Testis (tissue), 2 donors: ENCODE measurements around the gene SYNE1.

Experiments
- CTCF ChIP-seq, 3 experiments: fragments of 450-650 bp in 2 of 3; fragments of 200-600 bp in 1 of 3; sonication (generic) in 1 of 3; IDR thresholded peaks; one replicate each; pipeline ENCODE4 v1.5.1; 2016 to 2019; ENCODE audit warnings: antibody characterized with exemption in 3 of 3, mild to moderate bottlenecking in 2 of 3, moderate library complexity in 1 of 3
- POLR2A ChIP-seq: fragments of 450-650 bp; IDR thresholded peaks from one replicate; pipeline ENCODE4 v1.6.1; 2017; ENCODE audit warnings: antibody characterized with exemption, mild to moderate bottlenecking, moderate library complexity

GRCh38 chr6:152161501-152161900 lies 475.7 kb downstream of the SYNE1 start:
- TF ChIP-seq CTCF (IDR thresholded peaks at IDR 0.05) (no peak), POLR2A (no peak)
